HepG2 (cell line): ENCODE results near the gene NARS2. TPM values are rescaled to one million over a fixed set of nuclear protein-coding genes. Genes with fewer than 3 reads are reported as not detected.

Experiments
- ATAD3A ChIP-seq: sonication (generic); formaldehyde crosslinking; IDR thresholded peaks from 2 replicates; pipeline ENCODE4 v1.4.0; 2020; ENCODE audit warnings: missing genetic modification reagents
- BCL3 ChIP-seq: sonication (generic); formaldehyde crosslinking; IDR thresholded peaks from 2 replicates; pipeline ENCODE4 v1.5.1; 2020; ENCODE audit warnings: mild to moderate bottlenecking, missing genetic modification reagents, moderate library complexity
- CHCHD3 ChIP-seq: sonication (generic); formaldehyde crosslinking; IDR thresholded peaks from 2 replicates; pipeline ENCODE4 v1.8.0; 2022; ENCODE audit warnings: mild to moderate bottlenecking, missing genetic modification reagents, moderate library complexity
- IKZF1 ChIP-seq: fragments of 450-650 bp; IDR thresholded peaks from 2 replicates; pipeline ENCODE4 v1.7.1; 2016
- MAF1 ChIP-seq: sonication (generic); formaldehyde crosslinking; IDR thresholded peaks from 2 replicates; pipeline ENCODE4 v1.5.0; 2020; ENCODE audit warnings: missing genetic modification reagents, borderline replicate concordance
- NFATC3 ChIP-seq: sonication (generic); formaldehyde crosslinking; IDR thresholded peaks from 2 replicates; pipeline ENCODE4 v1.5.1; 2020; ENCODE audit warnings: mild to moderate bottlenecking, missing genetic modification reagents
- NR1H2 ChIP-seq: sonication (generic); formaldehyde crosslinking; IDR thresholded peaks from 2 replicates; pipeline ENCODE4 v1.8.1; 2022; ENCODE audit warnings: low read depth, missing genetic modification reagents, borderline replicate concordance
- NR2F1 ChIP-seq, 2 experiments: fragments of 450-650 bp in 1 of 2; formaldehyde crosslinking in 1 of 2; IDR thresholded peaks; 2 replicates each; pipeline versions ENCODE4 v1.5.0 to v1.6.1; 2016 to 2020; ENCODE audit warnings: mild to moderate bottlenecking in 1 of 2, missing compliant biosample characterization in 1 of 2, missing genetic modification reagents in 1 of 2, moderate library complexity in 1 of 2
- PAX8 ChIP-seq: sonication (generic); formaldehyde crosslinking; IDR thresholded peaks from 2 replicates; pipeline ENCODE4 v1.8.0; 2022; ENCODE audit warnings: mild to moderate bottlenecking, missing genetic modification reagents, borderline replicate concordance
- SIN3A ChIP-seq: IDR thresholded peaks from 2 replicates; pipeline ENCODE4 v1.6.1; 2011; ENCODE audit warnings: low read depth, mild to moderate bottlenecking, control low read depth, low read length, borderline replicate concordance
- ZMYM2 ChIP-seq: sonication (generic); formaldehyde crosslinking; IDR thresholded peaks from 2 replicates; pipeline ENCODE4 v1.8.0; 2022; ENCODE audit warnings: mild to moderate bottlenecking, missing genetic modification reagents
- ZMYM4 ChIP-seq: sonication (generic); formaldehyde crosslinking; IDR thresholded peaks from 2 replicates; pipeline ENCODE4 v1.8.1; 2023; ENCODE audit warnings: mild to moderate bottlenecking, missing genetic modification reagents
- ZNF546 ChIP-seq: sonication (generic); formaldehyde crosslinking; conservative IDR thresholded peaks from 2 replicates; pipeline ENCODE4 v1.8.1; 2023; ENCODE audit warnings: mild to moderate bottlenecking, missing genetic modification reagents
- ZSCAN20 ChIP-seq: sonication (generic); formaldehyde crosslinking; IDR thresholded peaks from 2 replicates; pipeline ENCODE4 v1.4.0; 2020; ENCODE audit warnings: missing genetic modification reagents, mild to moderate bottlenecking, borderline replicate concordance
- polyA plus RNA-seq, 8 experiments: library from polyadenylated mRNA; depleted of rRNA in 3 of 8; stranded (reverse) in 7 of 8; unstranded in 1 of 8; fragments of >200 nt; fragmentation: Illumina TruSeq in 4 of 8; extraction: Trizol in 4 of 8; gene quantifications; 2 replicates each; pipeline versions ENCODE4 v1.2.1 to v1.2.3, GENCODE V29; 2011 to 2016; ENCODE audit warnings: low read depth in 4 of 8, missing spikeins in 1 of 8, mixed read lengths in 1 of 8; ENCODE audit not compliant: insufficient read depth in 1 of 8
- total RNA-seq, 5 experiments: library from RNA; depleted of rRNA; stranded (reverse); fragments of >200 nt; fragmentation: Illumina TruSeq; extraction: Trizol; gene quantifications; 2 replicates each; pipeline ENCODE4 v1.2.3, GENCODE V29; 2016; ENCODE audit warnings: low read depth in 1 of 5
- TF ChIP-seq, protein P1 (sequence below): sonication (generic); formaldehyde crosslinking; conservative IDR thresholded peaks from 2 replicates; pipeline ENCODE4 v1.4.0; 2020; ENCODE audit warnings: missing genetic modification reagents
- TF ChIP-seq, protein P2 (sequence below): sonication (generic); formaldehyde crosslinking; IDR thresholded peaks from 2 replicates; pipeline ENCODE4 v1.5.1; 2020; ENCODE audit warnings: mild to moderate bottlenecking, missing genetic modification reagents, borderline replicate concordance
- TF ChIP-seq, protein P3 (sequence below): sonication (generic); formaldehyde crosslinking; IDR thresholded peaks from 2 replicates; pipeline ENCODE4 v1.5.0; 2020; ENCODE audit warnings: mild to moderate bottlenecking, missing genetic modification reagents, borderline replicate concordance

The NARS2 gene
- total and polyA plus RNA-seq, 2 of the 13 experiments (the other 11 are each of a cell fraction or from before 2014, with no cell fraction given) = 45.9 to 65.0 TPM

GRCh38 chr11:78576549-78577097 is 2.0 kb upstream of the NARS2 start (continued):
- no peak for TF ChIP-seq PAX8
- no peak for TF ChIP-seq NR2F1 (CRISPR knock-in tag; IDR thresholded peaks at IDR 0.05)
- TF ChIP-seq ZMYM4 (CRISPR knock-in tag) = peak; percentile 71
- TF ChIP-seq, protein P1, sequence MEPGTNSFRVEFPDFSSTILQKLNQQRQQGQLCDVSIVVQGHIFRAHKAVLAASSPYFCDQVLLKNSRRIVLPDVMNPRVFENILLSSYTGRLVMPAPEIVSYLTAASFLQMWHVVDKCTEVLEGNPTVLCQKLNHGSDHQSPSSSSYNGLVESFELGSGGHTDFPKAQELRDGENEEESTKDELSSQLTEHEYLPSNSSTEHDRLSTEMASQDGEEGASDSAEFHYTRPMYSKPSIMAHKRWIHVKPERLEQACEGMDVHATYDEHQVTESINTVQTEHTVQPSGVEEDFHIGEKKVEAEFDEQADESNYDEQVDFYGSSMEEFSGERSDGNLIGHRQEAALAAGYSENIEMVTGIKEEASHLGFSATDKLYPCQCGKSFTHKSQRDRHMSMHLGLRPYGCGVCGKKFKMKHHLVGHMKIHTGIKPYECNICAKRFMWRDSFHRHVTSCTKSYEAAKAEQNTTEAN (CRISPR knock-in tag) = peak; percentile 97
- TF ChIP-seq ZNF546 (CRISPR knock-in tag) = no peak
- TF ChIP-seq ATAD3A = no peak
- TF ChIP-seq NR1H2 = no peak
- TF ChIP-seq ZSCAN20 (CRISPR knock-in tag) = no peak
- TF ChIP-seq ZMYM2 (CRISPR knock-in tag) = peak; percentile 46; the same call in 1 of the 2 replicates
- no peak for TF ChIP-seq IKZF1
- TF ChIP-seq, protein P2, sequence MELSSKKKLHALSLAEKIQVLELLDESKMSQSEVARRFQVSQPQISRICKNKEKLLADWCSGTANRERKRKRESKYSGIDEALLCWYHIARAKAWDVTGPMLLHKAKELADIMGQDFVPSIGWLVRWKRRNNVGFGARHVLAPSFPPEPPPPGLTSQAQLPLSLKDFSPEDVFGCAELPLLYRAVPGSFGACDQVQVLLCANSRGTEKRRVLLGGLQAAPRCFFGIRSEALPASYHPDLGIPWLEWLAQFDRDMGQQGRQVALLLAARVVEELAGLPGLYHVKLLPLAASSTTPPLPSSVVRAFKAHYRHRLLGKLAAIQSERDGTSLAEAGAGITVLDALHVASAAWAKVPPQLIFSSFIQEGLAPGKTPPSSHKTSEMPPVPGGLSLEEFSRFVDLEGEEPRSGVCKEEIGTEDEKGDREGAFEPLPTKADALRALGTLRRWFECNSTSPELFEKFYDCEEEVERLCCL (CRISPR knock-in tag) = no peak
- TF ChIP-seq SIN3A = peak; percentile 67; the same call in 1 of the 2 replicates
- TF ChIP-seq CHCHD3 (CRISPR knock-in tag) = no peak
- no peak for TF ChIP-seq BCL3
- no peak for TF ChIP-seq NFATC3 (CRISPR knock-in tag)
- TF ChIP-seq MAF1 (CRISPR knock-in tag) = no peak
- TF ChIP-seq, protein P3, sequence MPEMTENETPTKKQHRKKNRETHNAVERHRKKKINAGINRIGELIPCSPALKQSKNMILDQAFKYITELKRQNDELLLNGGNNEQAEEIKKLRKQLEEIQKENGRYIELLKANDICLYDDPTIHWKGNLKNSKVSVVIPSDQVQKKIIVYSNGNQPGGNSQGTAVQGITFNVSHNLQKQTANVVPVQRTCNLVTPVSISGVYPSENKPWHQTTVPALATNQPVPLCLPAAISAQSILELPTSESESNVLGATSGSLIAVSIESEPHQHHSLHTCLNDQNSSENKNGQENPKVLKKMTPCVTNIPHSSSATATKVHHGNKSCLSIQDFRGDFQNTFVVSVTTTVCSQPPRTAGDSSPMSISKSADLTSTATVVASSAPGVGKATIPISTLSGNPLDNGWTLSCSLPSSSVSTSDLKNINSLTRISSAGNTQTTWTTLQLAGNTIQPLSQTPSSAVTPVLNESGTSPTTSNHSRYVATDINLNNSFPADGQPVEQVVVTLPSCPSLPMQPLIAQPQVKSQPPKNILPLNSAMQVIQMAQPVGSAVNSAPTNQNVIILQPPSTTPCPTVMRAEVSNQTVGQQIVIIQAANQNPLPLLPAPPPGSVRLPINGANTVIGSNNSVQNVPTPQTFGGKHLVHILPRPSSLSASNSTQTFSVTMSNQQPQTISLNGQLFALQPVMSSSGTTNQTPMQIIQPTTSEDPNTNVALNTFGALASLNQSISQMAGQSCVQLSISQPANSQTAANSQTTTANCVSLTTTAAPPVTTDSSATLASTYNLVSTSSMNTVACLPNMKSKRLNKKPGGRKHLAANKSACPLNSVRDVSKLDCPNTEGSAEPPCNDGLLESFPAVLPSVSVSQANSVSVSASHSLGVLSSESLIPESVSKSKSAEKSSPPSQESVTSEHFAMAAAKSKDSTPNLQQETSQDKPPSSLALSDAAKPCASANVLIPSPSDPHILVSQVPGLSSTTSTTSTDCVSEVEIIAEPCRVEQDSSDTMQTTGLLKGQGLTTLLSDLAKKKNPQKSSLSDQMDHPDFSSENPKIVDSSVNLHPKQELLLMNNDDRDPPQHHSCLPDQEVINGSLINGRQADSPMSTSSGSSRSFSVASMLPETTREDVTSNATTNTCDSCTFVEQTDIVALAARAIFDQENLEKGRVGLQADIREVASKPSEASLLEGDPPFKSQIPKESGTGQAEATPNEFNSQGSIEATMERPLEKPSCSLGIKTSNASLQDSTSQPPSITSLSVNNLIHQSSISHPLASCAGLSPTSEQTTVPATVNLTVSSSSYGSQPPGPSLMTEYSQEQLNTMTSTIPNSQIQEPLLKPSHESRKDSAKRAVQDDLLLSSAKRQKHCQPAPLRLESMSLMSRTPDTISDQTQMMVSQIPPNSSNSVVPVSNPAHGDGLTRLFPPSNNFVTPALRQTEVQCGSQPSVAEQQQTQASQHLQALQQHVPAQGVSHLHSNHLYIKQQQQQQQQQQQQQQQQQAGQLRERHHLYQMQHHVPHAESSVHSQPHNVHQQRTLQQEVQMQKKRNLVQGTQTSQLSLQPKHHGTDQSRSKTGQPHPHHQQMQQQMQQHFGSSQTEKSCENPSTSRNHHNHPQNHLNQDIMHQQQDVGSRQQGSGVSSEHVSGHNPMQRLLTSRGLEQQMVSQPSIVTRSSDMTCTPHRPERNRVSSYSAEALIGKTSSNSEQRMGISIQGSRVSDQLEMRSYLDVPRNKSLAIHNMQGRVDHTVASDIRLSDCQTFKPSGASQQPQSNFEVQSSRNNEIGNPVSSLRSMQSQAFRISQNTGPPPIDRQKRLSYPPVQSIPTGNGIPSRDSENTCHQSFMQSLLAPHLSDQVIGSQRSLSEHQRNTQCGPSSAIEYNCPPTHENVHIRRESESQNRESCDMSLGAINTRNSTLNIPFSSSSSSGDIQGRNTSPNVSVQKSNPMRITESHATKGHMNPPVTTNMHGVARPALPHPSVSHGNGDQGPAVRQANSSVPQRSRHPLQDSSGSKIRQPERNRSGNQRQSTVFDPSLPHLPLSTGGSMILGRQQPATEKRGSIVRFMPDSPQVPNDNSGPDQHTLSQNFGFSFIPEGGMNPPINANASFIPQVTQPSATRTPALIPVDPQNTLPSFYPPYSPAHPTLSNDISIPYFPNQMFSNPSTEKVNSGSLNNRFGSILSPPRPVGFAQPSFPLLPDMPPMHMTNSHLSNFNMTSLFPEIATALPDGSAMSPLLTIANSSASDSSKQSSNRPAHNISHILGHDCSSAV (CRISPR knock-in tag) = no peak
